C4-2B (cell line): ENCODE measurements around the gene IGFBP7.

Experiments
- ZFX ChIP-seq: fragments of 450-650 bp; IDR thresholded peaks from 2 replicates; pipeline ENCODE4 v1.6.1; 2017
- TF ChIP-seq, protein P1 (sequence below): fragments of 450-650 bp; conservative IDR thresholded peaks from 2 replicates; pipeline ENCODE4 v1.5.1; 2017; ENCODE audit warnings: mild to moderate bottlenecking

DNA sequence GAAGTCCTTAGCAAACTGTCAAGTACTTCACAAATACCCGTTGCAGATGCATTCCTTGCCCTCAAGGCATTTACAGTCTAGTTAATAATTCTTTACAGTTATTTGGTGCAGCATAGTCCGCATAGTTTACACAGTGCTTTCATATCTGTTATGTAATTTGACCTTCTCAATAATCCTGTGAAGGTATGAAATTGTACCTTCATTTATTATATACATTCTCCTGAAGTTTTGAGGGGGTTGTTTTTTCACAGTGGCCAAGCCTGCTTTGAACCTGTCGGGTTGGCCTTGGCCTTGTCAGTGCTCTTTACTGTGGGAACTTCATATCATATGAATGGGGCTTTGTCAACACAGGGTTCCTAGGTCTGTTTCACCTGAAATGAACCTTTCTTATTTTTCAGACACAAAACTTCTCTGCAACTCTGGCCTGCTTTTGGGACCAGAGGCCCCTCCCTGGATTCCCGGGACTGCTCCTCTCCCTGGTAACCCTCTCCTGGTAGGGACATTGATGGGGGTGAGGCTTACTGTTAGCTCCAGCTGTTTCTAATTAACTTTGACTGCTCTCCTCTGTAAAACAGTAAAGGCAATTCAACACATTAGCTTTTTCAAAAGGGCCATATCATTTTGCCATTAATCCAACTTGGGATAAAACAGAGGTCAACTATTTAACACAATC is 9.1 kb downstream of the IGFBP7 start:
- TF ChIP-seq, protein P1, sequence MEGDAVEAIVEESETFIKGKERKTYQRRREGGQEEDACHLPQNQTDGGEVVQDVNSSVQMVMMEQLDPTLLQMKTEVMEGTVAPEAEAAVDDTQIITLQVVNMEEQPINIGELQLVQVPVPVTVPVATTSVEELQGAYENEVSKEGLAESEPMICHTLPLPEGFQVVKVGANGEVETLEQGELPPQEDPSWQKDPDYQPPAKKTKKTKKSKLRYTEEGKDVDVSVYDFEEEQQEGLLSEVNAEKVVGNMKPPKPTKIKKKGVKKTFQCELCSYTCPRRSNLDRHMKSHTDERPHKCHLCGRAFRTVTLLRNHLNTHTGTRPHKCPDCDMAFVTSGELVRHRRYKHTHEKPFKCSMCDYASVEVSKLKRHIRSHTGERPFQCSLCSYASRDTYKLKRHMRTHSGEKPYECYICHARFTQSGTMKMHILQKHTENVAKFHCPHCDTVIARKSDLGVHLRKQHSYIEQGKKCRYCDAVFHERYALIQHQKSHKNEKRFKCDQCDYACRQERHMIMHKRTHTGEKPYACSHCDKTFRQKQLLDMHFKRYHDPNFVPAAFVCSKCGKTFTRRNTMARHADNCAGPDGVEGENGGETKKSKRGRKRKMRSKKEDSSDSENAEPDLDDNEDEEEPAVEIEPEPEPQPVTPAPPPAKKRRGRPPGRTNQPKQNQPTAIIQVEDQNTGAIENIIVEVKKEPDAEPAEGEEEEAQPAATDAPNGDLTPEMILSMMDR, result no peak
- no peak for TF ChIP-seq ZFX
